Panc1 (cell line): ENCODE measurements around the gene MPPED2.
"Not testable (repeated sequence)": the region's sequence is repeated elsewhere in the genome, so short reads cannot be mapped to it uniquely, and the experiment has no call there.

Experiments
- POLR2AphosphoS5 ChIP-seq: IDR thresholded peaks from 2 replicates; pipeline ENCODE4 v1.6.1; 2012; ENCODE audit warnings: mild to moderate bottlenecking, low read depth, low read length, moderate library complexity
- TCF7L2 ChIP-seq: IDR thresholded peaks from 2 replicates; pipeline ENCODE4 v1.6.1; 2011; ENCODE audit warnings: mild to moderate bottlenecking, low read depth, low read length, inconsistent platforms
- TF ChIP-seq, protein P1 (sequence below): fragments of 450-650 bp; IDR thresholded peaks from 2 replicates; pipeline ENCODE4 v1.5.1; 2017; ENCODE audit warnings: mild to moderate bottlenecking
- TF ChIP-seq, protein P2 (sequence below), 2 experiments: IDR thresholded peaks; 2 replicates each; pipeline ENCODE4 v1.6.1; 2011 to 2012; ENCODE audit warnings: low read depth in 2 of 2, control low read depth in 1 of 2, low read length in 1 of 2, mild to moderate bottlenecking in 1 of 2, moderate library complexity in 1 of 2; ENCODE audit not compliant: insufficient read depth in 1 of 2

DNA sequence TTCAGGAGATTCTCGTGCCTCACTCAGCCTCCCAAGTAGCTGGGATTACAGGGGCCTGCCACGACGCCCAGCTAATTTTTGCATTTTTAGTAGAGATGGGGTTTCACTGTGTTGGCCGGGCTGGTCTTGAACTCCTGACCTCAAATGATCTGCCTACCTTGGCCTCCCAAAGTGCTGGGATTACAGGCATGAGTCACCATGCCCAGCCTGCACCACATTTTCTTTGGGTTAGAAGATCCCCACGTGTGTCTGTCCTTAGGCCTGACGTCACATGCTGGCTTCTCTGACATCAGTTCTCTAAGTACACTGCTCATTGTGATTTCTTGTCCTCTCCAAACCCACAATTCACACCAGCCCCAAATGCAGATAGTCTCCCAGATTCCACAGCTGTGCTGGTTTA lies 31.6 kb downstream of the MPPED2 start:
- not testable (repeated sequence) for TF ChIP-seq POLR2AphosphoS5, TCF7L2
- TF ChIP-seq, protein P1, sequence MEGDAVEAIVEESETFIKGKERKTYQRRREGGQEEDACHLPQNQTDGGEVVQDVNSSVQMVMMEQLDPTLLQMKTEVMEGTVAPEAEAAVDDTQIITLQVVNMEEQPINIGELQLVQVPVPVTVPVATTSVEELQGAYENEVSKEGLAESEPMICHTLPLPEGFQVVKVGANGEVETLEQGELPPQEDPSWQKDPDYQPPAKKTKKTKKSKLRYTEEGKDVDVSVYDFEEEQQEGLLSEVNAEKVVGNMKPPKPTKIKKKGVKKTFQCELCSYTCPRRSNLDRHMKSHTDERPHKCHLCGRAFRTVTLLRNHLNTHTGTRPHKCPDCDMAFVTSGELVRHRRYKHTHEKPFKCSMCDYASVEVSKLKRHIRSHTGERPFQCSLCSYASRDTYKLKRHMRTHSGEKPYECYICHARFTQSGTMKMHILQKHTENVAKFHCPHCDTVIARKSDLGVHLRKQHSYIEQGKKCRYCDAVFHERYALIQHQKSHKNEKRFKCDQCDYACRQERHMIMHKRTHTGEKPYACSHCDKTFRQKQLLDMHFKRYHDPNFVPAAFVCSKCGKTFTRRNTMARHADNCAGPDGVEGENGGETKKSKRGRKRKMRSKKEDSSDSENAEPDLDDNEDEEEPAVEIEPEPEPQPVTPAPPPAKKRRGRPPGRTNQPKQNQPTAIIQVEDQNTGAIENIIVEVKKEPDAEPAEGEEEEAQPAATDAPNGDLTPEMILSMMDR: not testable (repeated sequence)
- TF ChIP-seq, protein P2, sequence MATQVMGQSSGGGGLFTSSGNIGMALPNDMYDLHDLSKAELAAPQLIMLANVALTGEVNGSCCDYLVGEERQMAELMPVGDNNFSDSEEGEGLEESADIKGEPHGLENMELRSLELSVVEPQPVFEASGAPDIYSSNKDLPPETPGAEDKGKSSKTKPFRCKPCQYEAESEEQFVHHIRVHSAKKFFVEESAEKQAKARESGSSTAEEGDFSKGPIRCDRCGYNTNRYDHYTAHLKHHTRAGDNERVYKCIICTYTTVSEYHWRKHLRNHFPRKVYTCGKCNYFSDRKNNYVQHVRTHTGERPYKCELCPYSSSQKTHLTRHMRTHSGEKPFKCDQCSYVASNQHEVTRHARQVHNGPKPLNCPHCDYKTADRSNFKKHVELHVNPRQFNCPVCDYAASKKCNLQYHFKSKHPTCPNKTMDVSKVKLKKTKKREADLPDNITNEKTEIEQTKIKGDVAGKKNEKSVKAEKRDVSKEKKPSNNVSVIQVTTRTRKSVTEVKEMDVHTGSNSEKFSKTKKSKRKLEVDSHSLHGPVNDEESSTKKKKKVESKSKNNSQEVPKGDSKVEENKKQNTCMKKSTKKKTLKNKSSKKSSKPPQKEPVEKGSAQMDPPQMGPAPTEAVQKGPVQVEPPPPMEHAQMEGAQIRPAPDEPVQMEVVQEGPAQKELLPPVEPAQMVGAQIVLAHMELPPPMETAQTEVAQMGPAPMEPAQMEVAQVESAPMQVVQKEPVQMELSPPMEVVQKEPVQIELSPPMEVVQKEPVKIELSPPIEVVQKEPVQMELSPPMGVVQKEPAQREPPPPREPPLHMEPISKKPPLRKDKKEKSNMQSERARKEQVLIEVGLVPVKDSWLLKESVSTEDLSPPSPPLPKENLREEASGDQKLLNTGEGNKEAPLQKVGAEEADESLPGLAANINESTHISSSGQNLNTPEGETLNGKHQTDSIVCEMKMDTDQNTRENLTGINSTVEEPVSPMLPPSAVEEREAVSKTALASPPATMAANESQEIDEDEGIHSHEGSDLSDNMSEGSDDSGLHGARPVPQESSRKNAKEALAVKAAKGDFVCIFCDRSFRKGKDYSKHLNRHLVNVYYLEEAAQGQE (IDR thresholded peaks at IDR 0.05; ENCODE audit: insufficient read depth in 1 of 2, low read depth in 2 of 2, low read length in 1 of 2): not testable (repeated sequence)
